HepG2 (cell line): Measurements from ENCODE around the gene HAGHL. TPM values are rescaled to one million over a fixed set of nuclear protein-coding genes. Genes with fewer than 3 reads are reported as not detected.

Experiments used
- CHD2 ChIP-seq: IDR thresholded peaks from 2 replicates; pipeline ENCODE4 v1.6.1; 2011; ENCODE audit warnings: low read depth, low read length, improper control_type of control experiment
- DMTF1 ChIP-seq: sonication (generic); formaldehyde crosslinking; IDR thresholded peaks from 2 replicates; pipeline ENCODE4 v1.4.0; 2020; ENCODE audit warnings: mild to moderate bottlenecking, missing genetic modification reagents
- HINFP ChIP-seq: sonication (generic); formaldehyde crosslinking; IDR thresholded peaks from 2 replicates; pipeline ENCODE4 v1.4.0; 2020; ENCODE audit warnings: low read depth, mild to moderate bottlenecking, missing genetic modification reagents
- NR2F2 ChIP-seq: IDR thresholded peaks from 2 replicates; pipeline ENCODE4 v1.6.1; 2012; ENCODE audit warnings: low read depth, inconsistent platforms, borderline replicate concordance
- SNAI1 ChIP-seq: sonication (generic); formaldehyde crosslinking; IDR thresholded peaks from 2 replicates; pipeline ENCODE4 v1.5.0; 2020; ENCODE audit warnings: mild to moderate bottlenecking, missing genetic modification reagents, borderline replicate concordance
- SRSF4 ChIP-seq: fragments of 200-400 bp; formaldehyde crosslinking; IDR thresholded peaks from one replicate; pipeline ENCODE4 v1.6.1; 2018; ENCODE audit warnings: mild to moderate bottlenecking, low read depth, low read length, moderate library complexity; ENCODE audit not compliant: poor library complexity, severe bottlenecking
- YY1 ChIP-seq: IDR thresholded peaks from 2 replicates; pipeline ENCODE4 v1.6.1; 2011; ENCODE audit warnings: low read length, low read depth, moderate library complexity, mild to moderate bottlenecking; ENCODE audit not compliant: insufficient read depth, insufficient replicate concordance
- ZMYM4 ChIP-seq: sonication (generic); formaldehyde crosslinking; IDR thresholded peaks from 2 replicates; pipeline ENCODE4 v1.8.1; 2023; ENCODE audit warnings: mild to moderate bottlenecking, missing genetic modification reagents
- ZNF274 ChIP-seq: sonication (generic); formaldehyde crosslinking; IDR thresholded peaks from 2 replicates; pipeline ENCODE4 v1.5.1; 2020; ENCODE audit warnings: mild to moderate bottlenecking, missing genetic modification reagents
- ZNF30 ChIP-seq: sonication (generic); formaldehyde crosslinking; IDR thresholded peaks from 2 replicates; pipeline ENCODE4 v1.5.0; 2020; ENCODE audit warnings: mild to moderate bottlenecking, missing genetic modification reagents
- ZNF329 ChIP-seq: sonication (generic); formaldehyde crosslinking; IDR thresholded peaks from 2 replicates; pipeline ENCODE4 v1.9.0; 2021; ENCODE audit warnings: low read depth, mild to moderate bottlenecking, missing genetic modification reagents
- ZNF883 ChIP-seq: sonication (generic); formaldehyde crosslinking; IDR thresholded peaks from 2 replicates; pipeline ENCODE4 v1.5.1; 2020; ENCODE audit warnings: mild to moderate bottlenecking, missing genetic modification reagents; ENCODE audit errors: not compliant biosample characterization
- polyA plus RNA-seq, 8 experiments: library from polyadenylated mRNA; depleted of rRNA in 3 of 8; stranded (reverse) in 7 of 8; unstranded in 1 of 8; fragments of >200 nt; fragmentation: Illumina TruSeq in 4 of 8; extraction: Trizol in 4 of 8; gene quantifications; 2 replicates each; pipeline versions ENCODE4 v1.2.1 to v1.2.3, GENCODE V29; 2011 to 2016; ENCODE audit warnings: low read depth in 4 of 8, missing spikeins in 1 of 8, mixed read lengths in 1 of 8; ENCODE audit not compliant: insufficient read depth in 1 of 8
- total RNA-seq, 5 experiments: library from RNA; depleted of rRNA; stranded (reverse); fragments of >200 nt; fragmentation: Illumina TruSeq; extraction: Trizol; gene quantifications; 2 replicates each; pipeline ENCODE4 v1.2.3, GENCODE V29; 2016; ENCODE audit warnings: low read depth in 1 of 5
- TF ChIP-seq, protein P1 (sequence below), 2 experiments: IDR thresholded peaks; 2 replicates each; pipeline ENCODE4 v1.6.1; 2011 to 2012; ENCODE audit warnings: low read length in 2 of 2, borderline replicate concordance in 1 of 2, low read depth in 1 of 2, mild to moderate bottlenecking in 1 of 2, moderate library complexity in 1 of 2
- TF ChIP-seq, protein P2 (sequence below): sonication (generic); formaldehyde crosslinking; IDR thresholded peaks from 2 replicates; pipeline ENCODE4 v1.4.0; 2020; ENCODE audit warnings: mild to moderate bottlenecking, missing genetic modification reagents

HAGHL gene
- total and polyA plus RNA-seq, 2 of the 13 experiments (the other 11 are each of a cell fraction or from before 2014, with no cell fraction given): 3.4 to 8.4 TPM

GRCh38 chr16:714558-715476 lies 12.1 kb upstream of the HAGHL start, which contains the start of gene METRN (continued):
- TF ChIP-seq, protein P1, sequence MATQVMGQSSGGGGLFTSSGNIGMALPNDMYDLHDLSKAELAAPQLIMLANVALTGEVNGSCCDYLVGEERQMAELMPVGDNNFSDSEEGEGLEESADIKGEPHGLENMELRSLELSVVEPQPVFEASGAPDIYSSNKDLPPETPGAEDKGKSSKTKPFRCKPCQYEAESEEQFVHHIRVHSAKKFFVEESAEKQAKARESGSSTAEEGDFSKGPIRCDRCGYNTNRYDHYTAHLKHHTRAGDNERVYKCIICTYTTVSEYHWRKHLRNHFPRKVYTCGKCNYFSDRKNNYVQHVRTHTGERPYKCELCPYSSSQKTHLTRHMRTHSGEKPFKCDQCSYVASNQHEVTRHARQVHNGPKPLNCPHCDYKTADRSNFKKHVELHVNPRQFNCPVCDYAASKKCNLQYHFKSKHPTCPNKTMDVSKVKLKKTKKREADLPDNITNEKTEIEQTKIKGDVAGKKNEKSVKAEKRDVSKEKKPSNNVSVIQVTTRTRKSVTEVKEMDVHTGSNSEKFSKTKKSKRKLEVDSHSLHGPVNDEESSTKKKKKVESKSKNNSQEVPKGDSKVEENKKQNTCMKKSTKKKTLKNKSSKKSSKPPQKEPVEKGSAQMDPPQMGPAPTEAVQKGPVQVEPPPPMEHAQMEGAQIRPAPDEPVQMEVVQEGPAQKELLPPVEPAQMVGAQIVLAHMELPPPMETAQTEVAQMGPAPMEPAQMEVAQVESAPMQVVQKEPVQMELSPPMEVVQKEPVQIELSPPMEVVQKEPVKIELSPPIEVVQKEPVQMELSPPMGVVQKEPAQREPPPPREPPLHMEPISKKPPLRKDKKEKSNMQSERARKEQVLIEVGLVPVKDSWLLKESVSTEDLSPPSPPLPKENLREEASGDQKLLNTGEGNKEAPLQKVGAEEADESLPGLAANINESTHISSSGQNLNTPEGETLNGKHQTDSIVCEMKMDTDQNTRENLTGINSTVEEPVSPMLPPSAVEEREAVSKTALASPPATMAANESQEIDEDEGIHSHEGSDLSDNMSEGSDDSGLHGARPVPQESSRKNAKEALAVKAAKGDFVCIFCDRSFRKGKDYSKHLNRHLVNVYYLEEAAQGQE (IDR thresholded peaks at IDR 0.05; ENCODE audit: borderline replicate concordance in 1 of 2, low read depth in 1 of 2, low read length in 2 of 2): no peak
- TF ChIP-seq NR2F2: no peak
- no peak for TF ChIP-seq ZNF329 (CRISPR knock-in tag)
- TF ChIP-seq SRSF4: no peak
- 0 out of 2 replicates have a peak, but pooled peaks have one; percentile 61 for TF ChIP-seq ZNF274
- TF ChIP-seq ZMYM4: no peak
- no peak for TF ChIP-seq CHD2
- TF ChIP-seq HINFP: no peak; the same call in 1 of the 2 replicates
- no peak for TF ChIP-seq SNAI1
- TF ChIP-seq ZNF30 (CRISPR knock-in tag): no peak
- peak; percentile 60 for TF ChIP-seq ZNF883
- no peak for TF ChIP-seq YY1
- TF ChIP-seq DMTF1 (CRISPR knock-in tag): no peak
- TF ChIP-seq, protein P2, sequence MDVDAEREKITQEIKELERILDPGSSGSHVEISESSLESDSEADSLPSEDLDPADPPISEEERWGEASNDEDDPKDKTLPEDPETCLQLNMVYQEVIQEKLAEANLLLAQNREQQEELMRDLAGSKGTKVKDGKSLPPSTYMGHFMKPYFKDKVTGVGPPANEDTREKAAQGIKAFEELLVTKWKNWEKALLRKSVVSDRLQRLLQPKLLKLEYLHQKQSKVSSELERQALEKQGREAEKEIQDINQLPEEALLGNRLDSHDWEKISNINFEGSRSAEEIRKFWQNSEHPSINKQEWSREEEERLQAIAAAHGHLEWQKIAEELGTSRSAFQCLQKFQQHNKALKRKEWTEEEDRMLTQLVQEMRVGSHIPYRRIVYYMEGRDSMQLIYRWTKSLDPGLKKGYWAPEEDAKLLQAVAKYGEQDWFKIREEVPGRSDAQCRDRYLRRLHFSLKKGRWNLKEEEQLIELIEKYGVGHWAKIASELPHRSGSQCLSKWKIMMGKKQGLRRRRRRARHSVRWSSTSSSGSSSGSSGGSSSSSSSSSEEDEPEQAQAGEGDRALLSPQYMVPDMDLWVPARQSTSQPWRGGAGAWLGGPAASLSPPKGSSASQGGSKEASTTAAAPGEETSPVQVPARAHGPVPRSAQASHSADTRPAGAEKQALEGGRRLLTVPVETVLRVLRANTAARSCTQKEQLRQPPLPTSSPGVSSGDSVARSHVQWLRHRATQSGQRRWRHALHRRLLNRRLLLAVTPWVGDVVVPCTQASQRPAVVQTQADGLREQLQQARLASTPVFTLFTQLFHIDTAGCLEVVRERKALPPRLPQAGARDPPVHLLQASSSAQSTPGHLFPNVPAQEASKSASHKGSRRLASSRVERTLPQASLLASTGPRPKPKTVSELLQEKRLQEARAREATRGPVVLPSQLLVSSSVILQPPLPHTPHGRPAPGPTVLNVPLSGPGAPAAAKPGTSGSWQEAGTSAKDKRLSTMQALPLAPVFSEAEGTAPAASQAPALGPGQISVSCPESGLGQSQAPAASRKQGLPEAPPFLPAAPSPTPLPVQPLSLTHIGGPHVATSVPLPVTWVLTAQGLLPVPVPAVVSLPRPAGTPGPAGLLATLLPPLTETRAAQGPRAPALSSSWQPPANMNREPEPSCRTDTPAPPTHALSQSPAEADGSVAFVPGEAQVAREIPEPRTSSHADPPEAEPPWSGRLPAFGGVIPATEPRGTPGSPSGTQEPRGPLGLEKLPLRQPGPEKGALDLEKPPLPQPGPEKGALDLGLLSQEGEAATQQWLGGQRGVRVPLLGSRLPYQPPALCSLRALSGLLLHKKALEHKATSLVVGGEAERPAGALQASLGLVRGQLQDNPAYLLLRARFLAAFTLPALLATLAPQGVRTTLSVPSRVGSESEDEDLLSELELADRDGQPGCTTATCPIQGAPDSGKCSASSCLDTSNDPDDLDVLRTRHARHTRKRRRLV (CRISPR knock-in tag): no peak
